ENCODE results near the gene SLC22A5.
"Not testable (repeated sequence)": the region's sequence is repeated elsewhere in the genome, so short reads cannot be mapped to it uniquely, and the experiment has no call there.

SLC22A5 gene

DNA sequence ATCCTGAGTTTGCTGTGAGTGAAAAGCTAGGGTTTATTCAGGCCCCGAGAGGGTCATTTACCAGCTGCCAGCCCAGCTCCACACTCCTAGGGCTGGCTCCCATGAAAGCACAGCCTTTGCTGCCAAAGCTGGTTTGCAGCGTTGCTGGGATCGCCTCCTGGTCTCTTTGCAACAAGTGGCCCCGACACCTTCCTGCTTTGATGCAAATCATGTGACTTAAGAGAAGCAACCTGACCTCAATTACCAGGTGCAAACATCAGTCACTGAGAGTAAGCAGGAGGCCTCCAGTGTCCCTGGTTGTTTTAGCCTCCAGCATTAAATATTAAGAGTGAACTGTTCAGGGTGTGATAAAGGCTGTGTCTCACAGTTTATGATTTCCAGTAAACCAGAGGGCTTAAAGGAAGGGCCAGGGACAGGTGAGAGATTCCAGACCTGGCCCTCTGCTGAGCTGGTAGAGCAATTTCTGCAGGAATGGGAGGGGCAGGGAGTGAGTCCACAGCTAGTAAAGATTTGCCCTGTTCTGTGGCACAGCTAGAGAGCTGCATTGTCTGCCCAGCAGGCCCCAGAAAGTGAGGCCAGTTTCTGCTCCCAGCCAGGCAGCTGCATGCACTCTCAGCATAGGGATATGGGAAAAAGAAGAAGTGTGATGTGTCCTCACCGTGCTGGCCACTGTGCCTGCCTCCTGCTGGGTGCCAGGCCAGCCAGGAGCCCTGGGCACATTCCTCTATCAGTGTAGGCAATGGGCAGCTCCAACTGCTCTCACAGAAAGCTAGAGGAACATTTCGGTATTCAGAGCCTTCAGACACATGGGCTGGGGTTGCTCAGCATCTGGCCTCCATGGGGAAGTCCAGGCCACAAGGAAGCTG lies 58.0 kb downstream of the SLC22A5 start:
- DNase-seq: peak in 1 of 2 experiments; percentile 52
- TF ChIP-seq POLR2A (IDR thresholded peaks at IDR 0.05; ENCODE audit: low read length): no peak
- no peak for TF ChIP-seq GATA1 (IDR thresholded peaks at IDR 0.05; ENCODE audit: low read depth, low read length)

GRCh38 chr5:132428147-132428482 lies 58.6 kb downstream of the SLC22A5 start:
- DNase-seq: peak in 1 of 2 experiments; percentile 45
- TF ChIP-seq POLR2A (IDR thresholded peaks at IDR 0.05; ENCODE audit: low read length) (no peak), GATA1 (IDR thresholded peaks at IDR 0.05; ENCODE audit: low read depth, low read length) (no peak)

- no peak for DNase-seq
Observed at GRCh38 chr5:132428484-132429462, 59.3 kb downstream of the SLC22A5 start.

DNA sequence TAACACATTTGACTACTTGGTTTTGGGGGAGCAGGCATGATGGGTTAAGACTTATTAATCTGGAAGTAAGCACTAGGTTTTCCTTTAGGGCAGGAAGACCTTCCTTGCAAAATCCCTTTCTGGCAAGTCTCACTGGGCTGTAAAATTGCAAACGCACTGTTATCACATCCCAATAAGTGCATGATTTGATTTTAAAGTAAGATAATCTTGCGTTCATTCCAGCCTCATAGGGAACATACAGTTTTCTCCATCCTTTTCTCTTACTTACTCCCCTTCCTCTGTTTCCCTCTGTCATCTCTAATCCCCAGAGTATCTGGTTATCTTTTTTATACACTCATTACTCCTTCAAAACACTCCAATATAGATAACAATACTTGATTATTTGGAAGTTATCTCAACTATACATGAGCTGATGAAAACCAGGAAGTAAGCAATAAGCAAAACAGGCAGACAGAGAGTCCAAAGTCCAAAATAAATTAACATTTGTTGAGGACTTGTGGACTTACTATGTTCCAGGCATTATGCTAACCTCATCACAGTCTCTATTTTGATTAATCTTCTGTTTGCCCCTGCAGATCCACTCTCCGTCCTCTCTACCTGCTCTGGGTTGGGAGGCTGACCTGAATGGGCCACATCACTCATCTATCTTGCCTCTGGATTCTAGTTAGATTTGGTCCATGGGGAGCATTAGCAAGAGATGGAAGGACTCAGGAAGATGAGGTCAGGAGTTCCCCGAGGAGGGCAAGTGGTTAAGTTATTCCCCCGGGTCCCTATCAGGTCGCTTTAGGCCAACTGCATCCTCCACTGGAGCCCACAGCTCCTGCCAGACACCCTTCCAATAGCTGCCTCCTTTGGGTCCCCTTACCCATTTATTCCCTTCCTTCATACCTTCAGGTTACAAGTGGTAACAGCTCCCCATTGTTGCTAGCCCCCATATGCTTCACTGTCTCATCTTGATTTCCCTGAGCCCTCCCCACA lies 60.2 kb downstream of the SLC22A5 start:
- peak; percentile 48 to 50 for DNase-seq
- TF ChIP-seq GATA1 (IDR thresholded peaks at IDR 0.05; ENCODE audit: low read depth, low read length): no peak

More at GRCh38 chr5:132428484-132429462, 59.3 kb downstream of the SLC22A5 start:
- TF ChIP-seq GATA1 (IDR thresholded peaks at IDR 0.05; ENCODE audit: low read depth, low read length): no peak
- no peak for TF ChIP-seq POLR2A (IDR thresholded peaks at IDR 0.05; ENCODE audit: low read length)

DNA sequence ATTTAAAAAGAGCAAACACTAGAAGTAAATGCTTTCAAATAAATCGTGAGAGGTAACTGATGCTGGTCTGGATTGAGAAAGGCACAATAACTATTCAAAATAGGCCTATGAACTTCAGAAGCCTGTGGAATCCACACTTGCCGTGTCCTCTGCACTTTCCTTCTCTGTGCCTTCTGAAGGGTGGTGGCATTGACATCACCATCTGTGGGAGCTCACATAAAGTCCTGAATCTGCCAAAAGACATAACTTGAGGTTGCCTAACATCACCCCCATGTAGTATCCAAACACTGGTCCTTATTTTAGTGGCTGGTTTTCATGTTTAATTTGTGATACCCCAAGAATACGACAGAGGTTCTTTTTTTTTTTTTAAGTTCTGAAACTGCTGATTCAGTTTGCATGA lies 61.2 kb downstream of the SLC22A5 start:
- peak in 1 of 2 experiments; percentile 22 for DNase-seq

GRCh38 chr5:132431632-132432031 lies 62.1 kb downstream of the SLC22A5 start:
- DNase-seq: no peak
- no peak for TF ChIP-seq GATA1 (IDR thresholded peaks at IDR 0.05; ENCODE audit: low read depth, low read length)
- no peak for TF ChIP-seq POLR2A (IDR thresholded peaks at IDR 0.05; ENCODE audit: low read length)

More for the DNA sequence above, 61.2 kb downstream of the SLC22A5 start:
- TF ChIP-seq POLR2A (IDR thresholded peaks at IDR 0.05; ENCODE audit: low read length) (no peak), GATA1 (IDR thresholded peaks at IDR 0.05; ENCODE audit: low read depth, low read length) (no peak)

- no peak for TF ChIP-seq GATA1 (IDR thresholded peaks at IDR 0.05; ENCODE audit: low read depth, low read length)
- no peak for TF ChIP-seq POLR2A (IDR thresholded peaks at IDR 0.05; ENCODE audit: low read length)
- DNase-seq: no peak
Observed at GRCh38 chr5:132433141-132433540, 63.6 kb downstream of the SLC22A5 start.

DNA sequence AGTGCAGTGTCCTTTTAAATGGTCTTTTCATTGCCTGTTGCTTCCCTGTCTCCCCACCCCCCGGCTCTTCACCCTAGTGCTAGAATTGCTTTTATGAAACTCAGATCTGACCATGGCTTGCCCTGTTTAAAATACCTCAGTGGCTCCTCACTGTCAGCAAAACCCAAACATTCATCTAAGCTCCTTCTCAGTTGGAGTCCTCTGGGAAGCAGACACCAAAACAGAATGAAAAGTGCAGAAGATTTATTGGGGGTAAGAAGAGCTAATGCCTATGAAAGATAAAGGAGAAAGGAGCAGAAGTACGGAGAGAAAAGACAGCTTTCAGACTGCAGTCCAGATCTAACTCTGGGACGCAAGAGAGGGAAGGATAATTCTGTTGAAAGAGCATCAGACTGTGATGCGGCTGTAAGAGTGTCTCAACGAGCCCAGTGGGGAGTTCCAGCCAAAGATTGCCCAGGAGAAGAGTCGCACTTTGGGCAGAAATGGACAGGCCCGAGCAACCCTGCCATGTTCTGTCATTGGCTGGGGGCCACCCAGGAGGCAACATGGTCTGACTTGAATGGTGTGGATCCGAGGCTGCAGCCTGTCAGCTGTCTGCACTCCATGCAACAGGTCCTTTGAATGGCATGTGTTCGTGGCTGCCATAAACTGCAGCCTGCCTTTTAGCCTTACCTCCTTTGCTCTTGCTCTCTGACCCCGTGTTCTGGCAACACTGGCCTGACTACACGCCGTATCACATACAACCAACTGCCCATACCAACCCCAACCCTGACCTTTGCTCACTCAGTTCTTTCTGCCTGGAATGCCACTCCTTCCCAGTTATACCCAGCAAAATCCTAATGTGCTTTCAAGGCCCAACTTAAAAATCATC lies 65.1 kb downstream of the SLC22A5 start:
- no peak for TF ChIP-seq GATA1 (IDR thresholded peaks at IDR 0.05; ENCODE audit: low read depth, low read length)
- TF ChIP-seq POLR2A (IDR thresholded peaks at IDR 0.05; ENCODE audit: low read length): no peak
- no peak for DNase-seq

- no peak for DNase-seq
- TF ChIP-seq POLR2A (IDR thresholded peaks at IDR 0.05; ENCODE audit: low read length) (no peak), GATA1 (IDR thresholded peaks at IDR 0.05; ENCODE audit: low read depth, low read length) (no peak)
Observed at GRCh38 chr5:132435447-132435846, 65.9 kb downstream of the SLC22A5 start.

GRCh38 chr5:132435886-132436285 lies 66.4 kb downstream of the SLC22A5 start:
- DNase-seq: no peak
- TF ChIP-seq POLR2A (IDR thresholded peaks at IDR 0.05; ENCODE audit: low read length): no peak
- TF ChIP-seq GATA1 (IDR thresholded peaks at IDR 0.05; ENCODE audit: low read depth, low read length): no peak

- DNase-seq: no peak
- TF ChIP-seq GATA1 (IDR thresholded peaks at IDR 0.05; ENCODE audit: low read depth, low read length) (no peak), POLR2A (IDR thresholded peaks at IDR 0.05; ENCODE audit: low read length) (no peak)
Observed at GRCh38 chr5:132436936-132437335, 67.4 kb downstream of the SLC22A5 start.

- peak; percentile 57 to 78 for DNase-seq
- no peak for TF ChIP-seq POLR2A (IDR thresholded peaks at IDR 0.05; ENCODE audit: low read length)
- TF ChIP-seq GATA1 (IDR thresholded peaks at IDR 0.05; ENCODE audit: low read depth, low read length): no peak
Observed at GRCh38 chr5:132437604-132438266, 68.2 kb downstream of the SLC22A5 start.

DNA sequence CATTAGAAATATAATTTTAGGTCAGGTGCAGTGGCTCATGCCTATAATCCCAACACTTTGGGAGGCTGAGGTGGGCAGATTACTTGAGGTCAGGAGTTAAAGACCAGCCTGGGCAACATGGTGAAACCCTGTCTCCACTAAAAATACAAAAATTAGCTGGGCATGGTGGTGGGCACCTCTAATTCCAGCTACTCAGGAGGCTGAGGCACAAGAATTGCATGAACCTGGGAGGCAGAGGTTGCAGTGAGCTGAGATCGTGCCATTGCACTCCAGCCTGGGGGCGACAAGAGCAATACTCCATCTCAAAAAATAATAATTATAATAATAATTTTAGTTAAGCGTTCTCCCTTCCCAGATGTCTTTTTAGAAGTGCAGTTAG lies 68.7 kb downstream of the SLC22A5 start:
- not testable (repeated sequence) for DNase-seq

Measured in erythroblast (primary cell).